Measurements from ENCODE around the gene LHCGR. TPM values are rescaled to one million over a fixed set of nuclear protein-coding genes. Genes with fewer than 3 reads are reported as not detected.

LHCGR gene
- total and polyA plus RNA-seq, 2 of the 13 experiments (the other 11 are each of a cell fraction or from before 2014, with no cell fraction given) = not detected

DNA sequence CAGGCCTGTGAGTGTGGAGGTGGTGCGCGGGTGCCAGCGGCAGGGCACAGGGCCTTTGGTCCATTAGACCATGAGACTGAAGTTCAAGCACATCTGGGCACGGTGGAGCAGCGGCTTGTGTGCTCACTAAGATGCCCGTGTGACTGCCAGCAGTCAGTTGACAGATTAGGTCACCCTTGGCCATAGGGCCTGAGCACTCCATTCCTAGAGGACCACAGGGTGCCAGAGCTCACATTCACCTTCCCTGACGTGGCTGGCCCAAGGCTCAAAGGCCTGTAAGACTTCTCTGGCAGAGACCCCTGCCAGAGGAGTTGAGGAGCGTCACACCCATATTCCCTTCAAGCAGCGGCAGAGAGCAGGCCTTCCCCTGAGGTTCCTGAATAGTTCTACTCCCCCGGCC lies 650 bp downstream of the LHCGR start:
- no peak overlapping the region for H3K9ac ChIP-seq (ENCODE audit: insufficient read depth, low read depth, low read length)
- no peak for TF ChIP-seq KLF16 (CRISPR knock-in tag; IDR thresholded peaks at IDR 0.05)
- TF ChIP-seq MAX (IDR thresholded peaks at IDR 0.05) = no peak
- no peak for TF ChIP-seq TEAD3 (CRISPR knock-in tag; optimal IDR thresholded peaks at IDR 0.05; ENCODE audit: borderline replicate concordance)
- no peak for TF ChIP-seq SIN3B (IDR thresholded peaks at IDR 0.05; ENCODE audit: low read length)
- TF ChIP-seq ASH2L (IDR thresholded peaks at IDR 0.05; ENCODE audit: insufficient read length, low read depth, low read length) = no peak
- no peak for TF ChIP-seq PRMT3 (CRISPR knock-in tag; IDR thresholded peaks at IDR 0.05; ENCODE audit: borderline replicate concordance, low read depth)
- TF ChIP-seq STAT6 (CRISPR knock-in tag; IDR thresholded peaks at IDR 0.05; ENCODE audit: borderline replicate concordance) = no peak
- no peak for TF ChIP-seq ONECUT2 (CRISPR knock-in tag; IDR thresholded peaks at IDR 0.05)
- TF ChIP-seq JUND (CRISPR knock-in tag; IDR thresholded peaks at IDR 0.05) = no peak
- no peak for TF ChIP-seq ZNF550 (CRISPR knock-in tag; IDR thresholded peaks at IDR 0.05; ENCODE audit: borderline replicate concordance)
- peaks cover under 1 to 27% of the 10 kb centered on the region in 2 experiments; a peak in 4 of 5 replicates for H3K27me3 ChIP-seq (ENCODE audit: control insufficient read depth in 1 of 2, insufficient read depth in 2 of 2, low read length in 2 of 2)
- no peak for DNase-seq (ENCODE audit: low spot score)
- no peaks in the 10 kb centered on the region for H4K20me1 ChIP-seq (ENCODE audit: insufficient read depth, low read length)
- intact Hi-C loops (cut with micrococcal nuclease; ENCODE audit: unreplicated experiment) = no loop called here
- CTCF ChIA-PET (ENCODE audit: low intra/inter-chr PET ratio, low total read pairs) = no interaction called here
- POLR2A ChIA-PET = no interaction called here
- in situ Hi-C loops (cut with HindIII; ENCODE audit: extremely low pct_ligation_motif_present, low pct_unique_long_range_greater_than_20kb) = no loop called here
- H3K27ac ChIP-seq (ENCODE audit: extremely low read length, insufficient read depth, low read length) = no peak overlapping the region
- no peak overlapping the region for H3K4me3 ChIP-seq (replicated peaks in 1 of 3; ENCODE audit: insufficient read depth in 1 of 3, low read depth in 2 of 3, low read length in 3 of 3)
- BruUV-seq (replicated peaks) = no TSS peak
- H3K4me2 ChIP-seq (ENCODE audit: low read depth, low read length) = no peak overlapping the region
- peak; percentile 47 for ATAC-seq
- H3K9me3 ChIP-seq (ENCODE audit: low read length) = no peaks in the 10 kb centered on the region
- no peaks in the 10 kb centered on the region for H3K4me1 ChIP-seq (ENCODE audit: insufficient read depth, low read length)
- no peak for FAIRE-seq
- H3K36me3 ChIP-seq (replicated peaks in 1 of 2; ENCODE audit: control insufficient read depth in 1 of 2, insufficient read depth in 2 of 2, low read length in 2 of 2) = no peaks in the 10 kb centered on the region
- H3K79me2 ChIP-seq (ENCODE audit: insufficient read depth, low read length) = no peaks in the 10 kb centered on the region
- H2AFZ ChIP-seq (ENCODE audit: low read length) = no peak overlapping the region
- 22% methylated on average over 7 of the region's 10 CpGs for WGBS (ENCODE audit: low lambda C conversion rate)

Data from HepG2 (cell line).